HG03108 (cell line): Measurements from ENCODE around the gene RGS14.
"Not testable (repeated sequence)": the region's sequence is repeated elsewhere in the genome, so short reads cannot be mapped to it uniquely, and the experiment has no call there.

Experiments
- ATAC-seq: cut with Tn5 transposase; IDR thresholded peaks from one replicate; pipeline ENCODE4 v1.9.1; 2021; ENCODE audit warnings: moderate library complexity; ENCODE audit not compliant: unreplicated experiment

RGS14 gene

GRCh38 chr5:177375516-177375915 is 17.8 kb downstream of the RGS14 start:
- not testable (repeated sequence) for ATAC-seq

DNA sequence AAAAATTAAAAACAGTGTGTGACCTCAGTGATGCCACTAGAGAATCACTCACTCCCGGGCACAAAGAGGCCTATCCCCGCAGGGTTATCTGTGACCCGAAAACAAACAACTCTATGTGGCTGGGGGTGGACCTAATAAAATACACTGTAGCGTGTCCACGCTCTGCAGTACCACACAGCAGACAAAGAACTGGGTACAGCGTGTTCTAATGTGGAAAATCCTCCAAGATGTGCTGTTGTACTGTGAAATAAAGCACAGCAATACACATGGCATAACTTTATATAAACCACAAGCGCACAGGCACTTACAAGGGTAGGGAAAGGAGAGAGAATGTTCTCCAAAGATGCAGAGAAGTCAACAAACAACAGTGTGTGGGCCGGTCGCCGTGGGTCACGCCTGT is 18.4 kb downstream of the RGS14 start:
- no peak for ATAC-seq

- no peak for ATAC-seq
These were observed 20.4 kb downstream of the RGS14 start for GRCh38 chr5:177377851-177378776.

- peak; percentile 58 for ATAC-seq
These were observed 21.5 kb downstream of the RGS14 start for GRCh38 chr5:177378884-177379883.

GRCh38 chr5:177380805-177381126 is 23.0 kb downstream of the RGS14 start:
- ATAC-seq, result no peak

DNA sequence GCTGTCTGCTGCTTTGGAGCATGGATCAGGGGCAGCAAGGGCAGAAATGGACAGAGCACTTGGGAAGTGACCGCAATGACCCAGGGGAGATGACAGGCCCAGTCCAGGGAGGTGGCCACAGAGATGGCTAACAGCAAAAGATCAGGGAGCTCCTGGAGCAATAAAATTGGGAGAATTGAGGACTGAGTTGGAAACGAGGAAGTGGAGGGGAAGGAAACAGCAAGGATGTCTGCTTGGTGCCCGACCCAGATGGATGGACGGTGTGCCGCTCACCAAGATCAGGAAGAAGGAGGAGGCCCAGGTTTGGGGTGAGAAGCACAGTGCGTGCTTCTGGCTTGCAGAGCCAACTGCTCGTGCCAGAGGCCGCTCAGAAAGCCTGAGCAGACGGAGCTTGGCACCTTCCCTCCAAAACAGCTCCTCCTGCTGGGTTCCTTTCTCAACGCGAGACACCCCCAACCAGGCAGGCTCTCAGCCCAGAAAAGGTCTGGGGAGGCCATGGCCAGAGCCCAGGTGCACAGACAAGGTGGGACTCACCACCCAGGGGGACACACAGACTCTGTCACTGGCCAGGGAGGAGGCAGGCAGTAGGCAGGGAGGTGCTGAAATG is 24.8 kb downstream of the RGS14 start:
- ATAC-seq, result no peak

DNA sequence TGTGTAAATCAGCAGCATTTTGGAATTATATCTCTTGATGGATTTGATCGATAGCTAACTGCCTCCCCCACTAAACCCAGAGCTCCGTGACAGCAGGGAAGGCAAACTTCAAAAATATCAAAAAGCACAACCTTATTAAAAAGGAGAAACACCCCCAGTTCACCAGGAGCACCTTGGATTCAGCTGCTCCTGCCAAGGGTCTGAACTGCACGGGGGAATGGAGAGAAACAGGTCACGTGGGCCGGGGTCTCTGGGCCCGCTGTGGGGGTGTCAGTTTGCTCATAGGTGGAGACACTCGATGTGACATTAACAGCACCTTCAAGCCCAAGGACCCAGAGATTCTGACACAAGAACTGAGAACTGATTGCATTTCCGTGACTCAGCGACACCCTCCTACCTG is 25.5 kb downstream of the RGS14 start:
- no peak for ATAC-seq

DNA sequence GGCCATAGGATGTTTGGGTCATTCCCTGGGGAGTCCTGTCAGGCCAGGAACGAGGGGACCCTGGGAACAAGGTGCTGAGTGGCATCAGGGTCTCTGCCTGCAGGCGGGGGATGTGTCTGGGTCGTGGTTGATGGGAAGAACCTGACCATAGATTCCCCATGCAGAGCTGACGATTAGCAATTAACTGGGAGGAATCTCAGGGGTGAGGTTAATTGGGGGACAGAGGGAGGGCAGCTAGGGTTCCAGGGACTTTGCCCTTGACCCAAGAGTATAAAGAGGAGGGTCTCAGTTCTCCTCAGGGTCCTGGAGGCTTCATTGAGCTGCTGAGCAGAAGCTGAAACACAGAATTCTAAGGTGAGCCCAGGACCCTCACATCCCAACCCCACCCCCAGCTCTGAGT is 26.4 kb downstream of the RGS14 start, which contains the start of gene SLC34A1:
SLC34A1 (plus strand) TSS at position 301 of the 400 bp plus-strand sequence. CDS start 1,308 bp downstream, outside the sequence.
- no peak for ATAC-seq

- no peak for ATAC-seq
These were observed 28.0 kb downstream of the RGS14 start for GRCh38 chr5:177385720-177386119.

DNA sequence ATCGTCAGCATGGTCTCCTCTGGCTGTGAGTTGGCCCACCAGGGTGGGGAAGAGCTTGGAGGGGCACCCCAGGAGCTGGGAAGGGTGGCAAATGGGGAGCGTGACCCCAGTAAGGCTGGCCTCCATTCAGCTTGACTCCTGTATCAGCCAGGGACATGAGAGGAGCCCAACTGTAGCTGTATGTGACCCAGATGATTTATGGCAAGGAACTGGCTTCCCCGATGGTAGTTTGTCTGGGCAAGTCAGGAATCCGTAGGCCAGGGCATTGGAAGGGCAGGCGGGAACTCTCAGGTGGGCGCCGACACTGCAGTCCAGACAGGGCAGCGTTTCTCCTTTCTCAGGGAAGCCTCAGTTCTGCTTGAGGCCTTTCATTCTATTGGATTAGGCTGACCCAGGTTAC is 28.8 kb downstream of the RGS14 start:
- no peak for ATAC-seq

DNA sequence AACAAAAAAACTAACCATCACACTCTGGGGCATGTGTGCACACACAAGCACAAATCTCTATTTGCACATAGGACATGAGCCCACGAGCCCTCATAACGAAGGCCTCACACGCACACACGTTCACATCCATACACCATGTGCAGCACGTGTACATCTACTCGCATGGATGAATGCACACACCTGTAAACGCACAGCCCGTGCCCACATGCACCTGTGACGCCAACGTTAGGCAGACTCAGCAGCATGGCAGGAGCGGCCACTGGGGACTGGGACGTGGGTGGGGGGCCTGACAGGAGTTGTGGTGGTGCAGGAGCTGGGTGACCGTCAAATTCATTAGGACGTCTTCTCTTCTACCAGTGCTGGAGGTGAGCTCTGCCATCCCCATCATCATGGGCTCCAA is 29.7 kb downstream of the RGS14 start:
- ATAC-seq, result no peak

GRCh38 chr5:177388521-177389052 is 30.9 kb downstream of the RGS14 start:
- ATAC-seq, result no peak

DNA sequence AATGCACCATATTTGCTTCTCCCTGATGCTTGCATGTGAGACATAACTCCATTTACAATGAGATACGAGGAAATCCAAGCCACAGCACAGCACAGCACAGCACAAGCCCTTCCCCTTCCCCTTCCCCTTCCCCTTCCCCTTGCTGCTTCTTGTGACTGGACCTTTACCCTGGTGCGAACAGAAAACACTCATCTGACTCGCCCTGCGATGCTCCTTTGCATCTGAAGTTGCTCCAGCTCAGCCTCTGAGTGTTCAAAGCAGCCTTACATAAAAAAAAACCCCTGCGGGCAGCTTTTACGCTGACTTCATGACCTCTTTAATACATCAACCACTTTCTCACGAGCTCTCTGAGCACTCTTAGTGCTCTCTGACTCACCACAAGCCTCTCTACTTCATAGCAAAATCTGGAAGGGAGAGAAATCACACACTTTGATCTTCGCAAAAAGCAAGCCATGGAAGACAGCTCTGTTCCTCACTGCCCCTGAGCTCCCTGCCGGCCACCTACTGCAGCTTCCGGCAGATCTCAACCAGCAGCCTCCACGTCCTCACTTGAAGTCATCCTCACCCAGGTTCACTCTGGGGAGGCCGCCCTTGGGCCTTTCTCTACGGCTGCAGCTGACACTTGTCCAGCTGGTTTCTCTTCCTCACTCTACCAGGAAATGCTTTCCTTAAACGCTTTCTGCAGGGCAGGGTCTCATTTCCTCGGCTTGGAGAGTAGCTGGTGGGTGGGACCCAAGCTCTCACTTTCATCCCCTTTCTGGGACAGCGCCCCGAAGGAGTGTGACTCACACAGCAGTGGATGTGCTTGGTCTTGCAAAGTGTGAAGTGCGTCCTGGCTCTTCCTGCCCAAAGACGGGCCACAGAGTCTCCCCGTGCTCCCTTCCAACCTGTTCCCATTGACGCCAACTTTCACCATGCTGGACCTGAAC is 31.8 kb downstream of the RGS14 start:
- peak; percentile 55 for ATAC-seq

DNA sequence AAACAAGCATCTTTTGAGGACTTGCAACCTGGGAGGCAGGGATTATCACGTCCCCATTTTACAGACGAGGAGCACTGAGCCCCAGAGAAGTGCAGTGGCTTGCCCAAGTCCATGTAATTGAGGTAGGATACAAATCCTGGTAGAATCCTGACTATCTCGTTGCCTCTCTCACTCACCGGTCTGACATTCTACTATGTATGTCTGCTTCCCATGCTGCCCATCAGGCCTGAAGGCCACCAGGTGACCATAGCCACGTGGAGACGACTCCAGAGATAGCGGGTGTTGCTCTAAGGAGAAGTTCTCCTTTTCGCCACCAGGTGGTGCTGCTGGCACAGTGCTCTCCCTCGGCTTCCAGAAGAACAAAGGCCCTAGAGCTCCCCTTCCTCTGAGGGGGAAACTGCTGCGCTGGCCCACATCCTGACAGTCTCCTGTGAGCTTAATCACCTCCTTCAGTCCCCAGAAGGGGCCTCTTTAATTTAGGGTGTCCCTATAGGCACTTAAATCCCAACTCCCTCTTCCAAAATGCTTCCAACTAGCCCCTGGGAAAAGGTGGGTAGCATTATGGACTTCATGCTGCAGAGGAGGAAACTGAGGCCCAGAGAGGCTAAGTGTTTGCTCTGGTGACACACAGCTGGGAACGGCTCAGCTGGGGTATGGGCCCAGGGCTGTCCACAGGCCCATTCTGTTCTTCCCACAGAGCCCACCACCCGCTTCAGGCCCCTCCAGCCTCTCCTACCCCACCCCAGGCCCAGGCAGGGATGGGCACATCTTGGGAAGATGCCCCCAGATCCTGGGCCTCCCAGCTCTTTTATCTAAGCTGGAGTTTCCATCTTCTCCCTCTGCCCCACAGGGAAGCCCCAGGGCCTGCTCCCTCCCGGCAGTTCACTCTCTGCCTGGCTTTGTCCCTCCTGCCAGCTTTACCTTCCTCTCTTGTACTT is 32.9 kb downstream of the RGS14 start:
- peak; percentile 55 for ATAC-seq

- no peak for ATAC-seq
These were observed 35.0 kb downstream of the RGS14 start for GRCh38 chr5:177392765-177393164.

- no peak for ATAC-seq
These were observed 35.6 kb downstream of the RGS14 start for GRCh38 chr5:177393206-177393765.

DNA sequence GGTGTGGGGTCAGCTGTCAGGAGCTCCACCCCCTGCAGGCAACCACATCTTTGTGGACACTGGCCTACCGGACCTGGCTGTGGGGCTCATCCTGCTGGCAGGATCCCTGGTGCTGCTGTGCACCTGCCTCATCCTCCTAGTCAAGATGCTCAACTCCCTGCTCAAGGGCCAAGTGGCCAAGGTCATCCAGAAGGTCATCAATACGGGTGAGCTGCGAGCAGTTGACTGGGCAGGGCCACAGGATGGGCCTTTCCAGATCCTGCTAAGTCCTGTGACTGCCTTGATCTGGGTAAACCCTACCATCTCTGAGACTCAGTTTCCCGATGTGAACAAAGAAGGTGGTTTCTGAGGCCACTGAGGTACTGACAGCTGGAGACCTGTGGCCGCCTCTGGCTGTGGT is 36.3 kb downstream of the RGS14 start:
- no peak for ATAC-seq

DNA sequence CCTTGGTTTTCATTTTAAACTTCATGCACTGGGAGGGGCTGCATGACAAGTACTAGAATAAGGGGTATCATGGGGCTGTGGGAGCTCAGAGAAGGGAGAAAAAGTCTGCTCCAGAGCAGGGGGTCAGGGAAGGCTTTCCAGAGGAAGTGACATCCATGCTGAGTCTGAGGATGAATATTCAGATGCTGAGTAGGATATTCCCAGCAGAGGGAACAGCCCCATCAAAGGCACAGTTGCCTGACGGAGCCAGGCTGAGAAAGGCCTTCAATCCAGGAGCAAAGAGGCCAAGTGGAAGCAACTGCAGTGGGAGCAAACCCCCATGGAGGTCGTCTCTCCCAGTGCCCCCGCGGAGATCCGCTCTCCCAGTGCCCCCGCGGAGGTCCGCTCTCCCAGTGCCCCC is 38.4 kb downstream of the RGS14 start:
- ATAC-seq, result no peak
